ENCODE results near the gene SPEN. TPM values are rescaled to one million over a fixed set of nuclear protein-coding genes. Genes with fewer than 3 reads are reported as not detected.

SPEN gene
- total and polyA plus RNA-seq, 2 of the 13 experiments (the other 11 are each of a cell fraction or from before 2014, with no cell fraction given), result 4.8 to 14.0 TPM

DNA sequence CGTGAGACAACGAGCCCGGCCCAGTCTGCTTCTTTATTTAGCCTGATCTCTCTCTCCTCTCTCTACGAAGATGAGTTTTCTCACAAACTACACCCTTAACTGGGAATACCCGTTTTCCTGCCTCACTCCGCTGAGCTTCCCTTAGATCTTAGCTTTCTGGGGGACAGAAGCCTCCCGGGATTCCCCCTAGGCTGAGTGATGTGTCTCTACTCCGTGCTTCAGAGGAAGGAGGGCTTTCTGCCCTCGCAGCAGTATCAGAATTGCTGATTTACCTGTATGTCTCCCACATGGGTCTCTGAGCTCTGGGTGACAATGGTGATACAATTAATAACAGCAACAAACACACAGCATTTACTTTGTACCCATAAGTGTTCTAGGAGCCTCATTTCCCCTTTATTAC lies 127.3 kb downstream of the SPEN start:
- ChIA-PET POLR2A (interaction anchor here (2.0 to 2.1 kb wide), 2 partner anchors 30 to 128 kb away, joined by 6 to 10 read pairs; partner anchors contain the start of genes SPEN and SRARP), CTCF (ENCODE audit: low intra/inter-chr PET ratio, low total read pairs) (no interaction called here)
- intact Hi-C loops (cut with micrococcal nuclease; ENCODE audit: unreplicated experiment) (no loop called here), in situ Hi-C loops (cut with HindIII; ENCODE audit: extremely low pct_ligation_motif_present, low pct_unique_long_range_greater_than_20kb) (no loop called here)
- TSS peak; percentile 69 for BruUV-seq (replicated peaks)
- peak overlapping the region; percentile 87 to 97 (median 94) for H3K4me3 ChIP-seq (replicated peaks in 1 of 3; ENCODE audit: insufficient read depth in 1 of 3, low read depth in 2 of 3, low read length in 3 of 3)
- TF ChIP-seq, protein P1, sequence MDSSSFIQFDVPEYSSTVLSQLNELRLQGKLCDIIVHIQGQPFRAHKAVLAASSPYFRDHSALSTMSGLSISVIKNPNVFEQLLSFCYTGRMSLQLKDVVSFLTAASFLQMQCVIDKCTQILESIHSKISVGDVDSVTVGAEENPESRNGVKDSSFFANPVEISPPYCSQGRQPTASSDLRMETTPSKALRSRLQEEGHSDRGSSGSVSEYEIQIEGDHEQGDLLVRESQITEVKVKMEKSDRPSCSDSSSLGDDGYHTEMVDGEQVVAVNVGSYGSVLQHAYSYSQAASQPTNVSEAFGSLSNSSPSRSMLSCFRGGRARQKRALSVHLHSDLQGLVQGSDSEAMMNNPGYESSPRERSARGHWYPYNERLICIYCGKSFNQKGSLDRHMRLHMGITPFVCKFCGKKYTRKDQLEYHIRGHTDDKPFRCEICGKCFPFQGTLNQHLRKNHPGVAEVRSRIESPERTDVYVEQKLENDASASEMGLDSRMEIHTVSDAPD (CRISPR knock-in tag; IDR thresholded peaks at IDR 0.05), result no peak
- TF ChIP-seq, protein P2, sequence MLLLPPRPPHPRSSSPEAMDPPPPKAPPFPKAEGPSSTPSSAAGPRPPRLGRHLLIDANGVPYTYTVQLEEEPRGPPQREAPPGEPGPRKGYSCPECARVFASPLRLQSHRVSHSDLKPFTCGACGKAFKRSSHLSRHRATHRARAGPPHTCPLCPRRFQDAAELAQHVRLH (CRISPR knock-in tag; IDR thresholded peaks at IDR 0.05; ENCODE audit: borderline replicate concordance, low read depth), result no peak
- TF ChIP-seq ZNF33A (CRISPR knock-in tag; IDR thresholded peaks at IDR 0.05; ENCODE audit: borderline replicate concordance) (no peak), CHD2 (IDR thresholded peaks at IDR 0.05; ENCODE audit: low read depth, low read length) (no peak), BRD4 (CRISPR knock-in tag; IDR thresholded peaks at IDR 0.05) (no peak), FOXO1 (CRISPR knock-in tag; IDR thresholded peaks at IDR 0.05) (no peak), SUZ12 (IDR thresholded peaks at IDR 0.05; ENCODE audit: low read depth, low read length) (no peak), NCOA1 (CRISPR knock-in tag; IDR thresholded peaks at IDR 0.05) (no peak), MAFG (CRISPR knock-in tag; IDR thresholded peaks at IDR 0.05) (no peak), ELF1 (CRISPR knock-in tag; IDR thresholded peaks at IDR 0.05) (no peak), ZSCAN22 (CRISPR knock-in tag; IDR thresholded peaks at IDR 0.05) (no peak), ZNF331 (CRISPR knock-in tag; IDR thresholded peaks at IDR 0.05) (no peak), ZNF430 (CRISPR knock-in tag; IDR thresholded peaks at IDR 0.05) (0 out of 2 replicates have a peak, but pooled peaks have one; percentile 30), ZNF501 (CRISPR knock-in tag; IDR thresholded peaks at IDR 0.05) (0 out of 2 replicates have a peak, but pooled peaks have one; percentile 4), NFE2 (CRISPR knock-in tag; IDR thresholded peaks at IDR 0.05) (no peak), PITX1 (CRISPR knock-in tag; IDR thresholded peaks at IDR 0.05) (no peak), ZNF605 (CRISPR knock-in tag; IDR thresholded peaks at IDR 0.05) (0 out of 2 replicates have a peak, but pooled peaks have one; percentile 17)
- TF ChIP-seq, protein P3, sequence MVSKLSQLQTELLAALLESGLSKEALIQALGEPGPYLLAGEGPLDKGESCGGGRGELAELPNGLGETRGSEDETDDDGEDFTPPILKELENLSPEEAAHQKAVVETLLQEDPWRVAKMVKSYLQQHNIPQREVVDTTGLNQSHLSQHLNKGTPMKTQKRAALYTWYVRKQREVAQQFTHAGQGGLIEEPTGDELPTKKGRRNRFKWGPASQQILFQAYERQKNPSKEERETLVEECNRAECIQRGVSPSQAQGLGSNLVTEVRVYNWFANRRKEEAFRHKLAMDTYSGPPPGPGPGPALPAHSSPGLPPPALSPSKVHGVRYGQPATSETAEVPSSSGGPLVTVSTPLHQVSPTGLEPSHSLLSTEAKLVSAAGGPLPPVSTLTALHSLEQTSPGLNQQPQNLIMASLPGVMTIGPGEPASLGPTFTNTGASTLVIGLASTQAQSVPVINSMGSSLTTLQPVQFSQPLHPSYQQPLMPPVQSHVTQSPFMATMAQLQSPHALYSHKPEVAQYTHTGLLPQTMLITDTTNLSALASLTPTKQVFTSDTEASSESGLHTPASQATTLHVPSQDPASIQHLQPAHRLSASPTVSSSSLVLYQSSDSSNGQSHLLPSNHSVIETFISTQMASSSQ (IDR thresholded peaks at IDR 0.05; ENCODE audit: low read depth), result no peak
- TF ChIP-seq, protein P3 (CRISPR knock-in tag; IDR thresholded peaks at IDR 0.05; ENCODE audit: borderline replicate concordance), result no peak
- H3K4me1 ChIP-seq (ENCODE audit: insufficient read depth, low read length), result peaks cover 38% of the 10 kb centered on the region
- DNase-seq (ENCODE audit: low spot score) (no peak), ATAC-seq (no peak), FAIRE-seq (no peak)
- peak overlapping the region; percentile 92 for H3K4me2 ChIP-seq (ENCODE audit: low read depth, low read length)
- H3K79me2 ChIP-seq (ENCODE audit: insufficient read depth, low read length), result peaks cover 16% of the 10 kb centered on the region
- H3K36me3 ChIP-seq (replicated peaks in 1 of 2; ENCODE audit: control insufficient read depth in 1 of 2, insufficient read depth in 2 of 2, low read length in 2 of 2), result peaks cover 2 to 12% of the 10 kb centered on the region in 2 experiments; a peak in 4 of 5 replicates
- no peaks in the 10 kb centered on the region for H3K27me3 ChIP-seq (ENCODE audit: control insufficient read depth in 1 of 2, insufficient read depth in 2 of 2, low read length in 2 of 2)
- peak overlapping the region; percentile 46 for H3K27ac ChIP-seq (ENCODE audit: extremely low read length, insufficient read depth, low read length)
- WGBS (ENCODE audit: low lambda C conversion rate), result 67% methylated on average over 9 of the region's 9 CpGs
- H2AFZ ChIP-seq (ENCODE audit: low read length), result no peak overlapping the region
- H3K9me3 ChIP-seq (ENCODE audit: low read length), result no peaks in the 10 kb centered on the region
- H4K20me1 ChIP-seq (ENCODE audit: insufficient read depth, low read length), result no peaks in the 10 kb centered on the region
- peak overlapping the region; percentile 72 for H3K9ac ChIP-seq (ENCODE audit: insufficient read depth, low read depth, low read length)
